Hepatocyte (in vitro differentiated cells): ENCODE data around the gene NRARP. TPM values are rescaled to one million over a fixed set of nuclear protein-coding genes. Genes with fewer than 3 reads are reported as not detected.

Experiments used
- DNase-seq: peaks from one replicate; pipeline ENCODE4 v3.0.0-alpha.2; 2016; ENCODE audit warnings: low spot score
- H2AFZ ChIP-seq: fragments of 200-600 bp; sonication (generic); 2 replicates; pipeline ENCODE4 v1.6.0; 2016; ENCODE audit warnings: antibody characterized with exemption, mild to moderate bottlenecking
- H3K27ac ChIP-seq: fragments of 200-600 bp; sonication (generic); 2 replicates; pipeline ENCODE4 v1.5.1; 2016; ENCODE audit warnings: mild to moderate bottlenecking
- H3K27me3 ChIP-seq: fragments of 200-600 bp; sonication (generic); 2 replicates; pipeline ENCODE4 v1.6.1; 2016
- H3K36me3 ChIP-seq: fragments of 200-600 bp; sonication (generic); replicated peaks from 2 replicates; pipeline ENCODE4 v1.5.1; 2016; ENCODE audit warnings: low read depth; ENCODE audit not compliant: insufficient read depth
- H3K4me1 ChIP-seq: fragments of 200-600 bp; sonication (generic); 2 replicates; pipeline ENCODE4 v1.5.1; 2016; ENCODE audit warnings: mild to moderate bottlenecking, moderate library complexity; ENCODE audit not compliant: insufficient read depth
- H3K4me2 ChIP-seq: fragments of 200-600 bp; sonication (generic); 2 replicates; pipeline ENCODE4 v1.6.0; 2016
- H3K4me3 ChIP-seq: fragments of 200-600 bp; sonication (generic); 2 replicates; pipeline ENCODE4 v1.5.1; 2016; ENCODE audit warnings: mild to moderate bottlenecking
- H3K79me2 ChIP-seq: fragments of 200-600 bp; sonication (generic); 2 replicates; pipeline ENCODE4 v1.6.0; 2017; ENCODE audit warnings: mild to moderate bottlenecking
- H3K9me2 ChIP-seq: fragments of 200-600 bp; sonication (generic); replicated peaks from 2 replicates; pipeline ENCODE4 v1.6.0; 2017; ENCODE audit warnings: mild to moderate bottlenecking; ENCODE audit not compliant: insufficient read depth
- H3K9me3 ChIP-seq: fragments of 200-600 bp; sonication (generic); 2 replicates; pipeline ENCODE4 v1.5.1; 2016; ENCODE audit warnings: low read depth, mild to moderate bottlenecking
- H4K20me1 ChIP-seq: fragments of 200-600 bp; sonication (generic); 2 replicates; pipeline ENCODE4 v1.6.0; 2016; ENCODE audit warnings: mild to moderate bottlenecking; ENCODE audit not compliant: insufficient read depth, poor library complexity, severe bottlenecking
- CTCF ChIP-seq: fragments of 200-600 bp; sonication (generic); IDR thresholded peaks from 2 replicates; pipeline ENCODE4 v1.5.1; 2016; ENCODE audit warnings: antibody characterized with exemption, mild to moderate bottlenecking; ENCODE audit not compliant: poor library complexity
- EZH2 ChIP-seq: fragments of 200-600 bp; sonication (generic); IDR thresholded peaks from 2 replicates; pipeline ENCODE4 v1.6.1; 2016; ENCODE audit warnings: antibody characterized with exemption, mild to moderate bottlenecking, borderline replicate concordance
- EZH2phosphoT487 ChIP-seq: fragments of 200-600 bp; sonication (generic); IDR thresholded peaks from one replicate; pipeline ENCODE4 v1.6.1; 2018; ENCODE audit warnings: antibody characterized with exemption, mild to moderate bottlenecking, low read depth, moderate library complexity; ENCODE audit not compliant: unreplicated experiment, severe bottlenecking
- WGBS: methylation state at CpG from one replicate; pipeline ENCODE4 v1.1.6; 2016; ENCODE audit warnings: low lambda C conversion rate; ENCODE audit errors: missing lambda C conversion rate; 5-methylcytosine and 5-hydroxymethylcytosine counted together
- polyA plus RNA-seq: library from polyadenylated mRNA; unstranded; fragments of >200 nt; fragmentation: Nextera tagmentation; extraction: Ambion mirVana; gene quantifications from 2 replicates; pipeline ENCODE4 v1.2.1, GENCODE V29; 2016
- total RNA-seq: library from RNA; depleted of rRNA; stranded (reverse); fragments of >200 nt; gene quantifications from 2 replicates; pipeline ENCODE4 v1.2.3, GENCODE V29; 2014

NRARP gene
- total and polyA plus RNA-seq, 2 experiments from 2014 or later = 5.3 to 18.7 TPM

- Histone ChIP-seq H2AFZ (no peak overlapping the region), H3K4me1 (peaks cover 13% of the 10 kb centered on the region), H3K27ac (no peak overlapping the region), H3K4me3 (no peak overlapping the region), H3K9me3 (no peaks in the 10 kb centered on the region), H4K20me1 (no peaks in the 10 kb centered on the region), H3K4me2 (no peak overlapping the region), H3K9me2 (no peaks in the 10 kb centered on the region), H3K36me3 (no peaks in the 10 kb centered on the region), H3K79me2 (no peaks in the 10 kb centered on the region), H3K27me3 (no peaks in the 10 kb centered on the region)
- TF ChIP-seq EZH2phosphoT487 (no peak), CTCF (no peak), EZH2 (no peak)
- no peak for DNase-seq
- WGBS = 90% methylated on average over 7 of the region's 8 CpGs
Measured at GRCh38 chr9:137305798-137306065, 3.7 kb upstream of the NRARP start.

DNA sequence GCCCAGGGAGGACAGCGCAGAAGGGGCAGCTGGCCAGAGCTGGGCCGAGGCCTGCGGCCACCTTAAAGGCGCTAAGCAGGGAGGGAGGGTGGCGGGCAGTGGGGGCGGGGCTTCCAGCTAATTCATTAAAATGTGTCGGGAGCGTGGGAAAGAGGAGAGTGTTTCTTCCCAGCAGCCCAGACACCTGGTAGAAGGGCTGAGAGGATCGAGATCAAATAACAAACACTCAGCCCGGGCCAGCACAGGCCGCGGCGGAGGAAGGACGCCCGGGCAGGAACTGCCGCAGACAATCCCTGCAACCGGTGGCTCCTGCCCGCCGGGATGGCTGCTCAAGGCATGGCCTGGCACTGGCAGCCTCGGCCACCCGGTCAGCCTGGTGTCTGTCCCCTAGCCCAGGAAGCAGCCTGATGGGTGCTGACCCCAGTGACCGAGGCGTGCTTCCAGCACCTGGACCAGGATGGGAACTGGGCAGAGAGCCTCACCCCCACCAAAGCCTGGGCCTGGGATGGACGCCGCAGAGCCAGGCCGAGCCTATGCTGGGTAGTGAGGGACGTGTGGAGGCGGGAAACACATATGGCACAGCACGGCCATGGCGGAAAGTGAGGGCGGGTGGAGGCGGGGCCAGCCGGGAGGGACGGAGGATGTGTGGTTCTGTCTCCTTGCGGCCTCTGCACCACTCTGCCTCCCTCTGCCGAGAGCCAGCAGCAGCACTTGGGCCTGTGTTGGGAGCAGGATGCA lies 3.2 kb upstream of the NRARP start:
- no peaks in the 10 kb centered on the region for H3K9me2 ChIP-seq
- peaks cover under 1% of the 10 kb centered on the region for H3K79me2 ChIP-seq
- no peaks in the 10 kb centered on the region for H3K27me3 ChIP-seq
- peaks cover 1% of the 10 kb centered on the region for H4K20me1 ChIP-seq
- WGBS = 62% methylated on average over 31 of the region's 36 CpGs
- no peak overlapping the region for H2AFZ ChIP-seq
- peak; percentile 33 for DNase-seq
- no peak overlapping the region for H3K4me3 ChIP-seq
- peaks cover 17% of the 10 kb centered on the region for H3K4me1 ChIP-seq
- no peaks in the 10 kb centered on the region for H3K36me3 ChIP-seq
- H3K4me2 ChIP-seq = no peak overlapping the region
- no peak overlapping the region for H3K27ac ChIP-seq
- H3K9me3 ChIP-seq = no peaks in the 10 kb centered on the region
- TF ChIP-seq EZH2 = no peak
- TF ChIP-seq CTCF = no peak

DNA sequence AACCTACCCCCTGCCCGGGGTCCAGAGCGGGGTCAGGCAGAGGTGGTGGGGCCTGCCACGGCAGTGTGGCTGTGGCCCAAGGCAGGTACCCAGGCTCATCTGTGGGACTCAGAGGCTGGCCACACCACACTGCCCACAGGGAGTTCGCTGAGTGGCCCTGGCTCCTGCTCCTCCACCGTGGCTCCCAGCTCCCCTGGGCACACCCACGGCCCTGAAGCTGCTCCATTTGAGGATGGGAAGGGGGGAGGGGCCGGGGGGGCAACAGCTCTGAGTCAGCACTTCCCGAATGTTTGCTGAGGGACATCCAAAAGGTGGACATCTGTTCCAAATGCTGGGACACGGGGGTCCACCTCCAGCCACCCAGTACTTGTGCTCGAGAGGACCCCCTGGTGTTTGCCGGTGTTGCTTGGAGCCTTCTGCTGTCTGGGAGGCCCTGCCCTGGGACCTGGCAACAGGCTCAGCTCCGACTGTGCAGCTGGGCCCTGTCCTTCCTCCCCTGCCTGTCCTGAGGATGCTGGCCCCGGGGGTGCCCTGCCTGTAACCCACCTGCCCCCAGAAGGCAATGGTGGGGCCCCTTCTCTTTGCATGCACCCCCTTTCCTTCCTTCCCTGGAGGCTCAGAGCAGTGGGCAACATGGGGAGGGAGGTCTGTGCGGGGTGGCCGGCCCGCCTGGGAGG lies 2.5 kb upstream of the NRARP start:
- H3K4me1 ChIP-seq = peaks cover 24% of the 10 kb centered on the region
- no peak overlapping the region for H2AFZ ChIP-seq
- no peak overlapping the region for H3K4me3 ChIP-seq
- no peak overlapping the region for H3K4me2 ChIP-seq
- H3K9me3 ChIP-seq = no peaks in the 10 kb centered on the region
- 68% methylated on average over 13 of the region's 16 CpGs for WGBS
- TF ChIP-seq EZH2 (no peak), CTCF (no peak), EZH2phosphoT487 (no peak)
- peaks cover 6% of the 10 kb centered on the region for H3K79me2 ChIP-seq
- H3K36me3 ChIP-seq = no peaks in the 10 kb centered on the region
- H3K27ac ChIP-seq = no peak overlapping the region
- peaks cover 3% of the 10 kb centered on the region for H4K20me1 ChIP-seq
- H3K9me2 ChIP-seq = no peaks in the 10 kb centered on the region
- H3K27me3 ChIP-seq = no peaks in the 10 kb centered on the region
- peak; percentile 13 for DNase-seq
